Smooth muscle cell (in vitro differentiated cells): Measurements from ENCODE around the gene FNDC3A. TPM values are rescaled to one million over a fixed set of nuclear protein-coding genes. Genes with fewer than 3 reads are reported as not detected.

ENCODE experiments used
- DNase-seq: peaks from one replicate; lab custom pipeline; 2025; ENCODE audit not compliant: unreplicated experiment; lab: John Stamatoyannopoulos, UW
- H2AFZ ChIP-seq: fragments of 200-600 bp; sonication (generic); 2 replicates; pipeline ENCODE4 v1.6.0; 2016; ENCODE audit warnings: antibody characterized with exemption, low read depth, mild to moderate bottlenecking
- H3F3A ChIP-seq: fragments of 200-600 bp; sonication (generic); 2 replicates; pipeline ENCODE4 v1.6.0; 2017; ENCODE audit warnings: antibody characterized with exemption, low read depth
- H3K27ac ChIP-seq: fragments of 200-600 bp; sonication (generic); 2 replicates; pipeline ENCODE4 v1.5.1; 2016; ENCODE audit warnings: low read depth, mild to moderate bottlenecking
- H3K27me3 ChIP-seq: fragments of 200-600 bp; sonication (generic); 2 replicates; pipeline ENCODE4 v1.6.1; 2016; ENCODE audit warnings: low read depth, mild to moderate bottlenecking
- H3K36me3 ChIP-seq: fragments of 200-600 bp; sonication (generic); 2 replicates; pipeline ENCODE4 v1.5.1; 2016; ENCODE audit warnings: low read depth
- H3K4me1 ChIP-seq: fragments of 200-600 bp; sonication (generic); 2 replicates; pipeline ENCODE4 v1.5.1; 2016; ENCODE audit warnings: low read depth
- H3K4me2 ChIP-seq: fragments of 200-600 bp; sonication (generic); 2 replicates; pipeline ENCODE4 v1.6.0; 2016; ENCODE audit warnings: mild to moderate bottlenecking
- H3K4me3 ChIP-seq: fragments of 200-600 bp; sonication (generic); 2 replicates; pipeline ENCODE4 v1.5.1; 2016; ENCODE audit warnings: mild to moderate bottlenecking
- H3K79me2 ChIP-seq: fragments of 200-600 bp; sonication (generic); 2 replicates; pipeline ENCODE4 v1.6.0; 2016; ENCODE audit warnings: low read depth, mild to moderate bottlenecking
- H3K9ac ChIP-seq: fragments of 200-600 bp; sonication (generic); 2 replicates; pipeline ENCODE4 v1.6.0; 2016; ENCODE audit warnings: low read depth
- H3K9me3 ChIP-seq: fragments of 200-600 bp; sonication (generic); replicated peaks from 2 replicates; pipeline ENCODE4 v1.5.1; 2016; ENCODE audit warnings: low read depth
- H4K20me1 ChIP-seq: fragments of 200-600 bp; sonication (generic); 2 replicates; pipeline ENCODE4 v1.6.0; 2016; ENCODE audit warnings: low read depth
- CTCF ChIP-seq: fragments of 200-600 bp; sonication (generic); IDR thresholded peaks from 2 replicates; pipeline ENCODE4 v1.5.1; 2017; ENCODE audit warnings: borderline replicate concordance, mild to moderate bottlenecking, antibody characterized with exemption; ENCODE audit not compliant: insufficient read depth, poor library complexity, severe bottlenecking
- WGBS: methylation state at CpG from one replicate; pipeline ENCODE4 v1.1.7; 2016; ENCODE audit warnings: low lambda C conversion rate; 5-methylcytosine and 5-hydroxymethylcytosine counted together
- polyA plus RNA-seq: library from polyadenylated mRNA; unstranded; fragments of >200 nt; fragmentation: Nextera tagmentation; extraction: Ambion mirVana; gene quantifications from 2 replicates; pipeline ENCODE4 v1.2.1, GENCODE V29; 2016
- total RNA-seq: library from RNA; depleted of rRNA; stranded (reverse); fragments of >200 nt; gene quantifications from 2 replicates; pipeline ENCODE4 v1.2.3, GENCODE V29; 2014

The FNDC3A gene
- total and polyA plus RNA-seq, 2 experiments from 2014 or later: 22.0 to 104 TPM

GRCh38 chr13:48965736-48966135 is 10.0 kb upstream of the FNDC3A start:
- Histone ChIP-seq H3K9me3 (no peaks in the 10 kb centered on the region), H3K79me2 (no peaks in the 10 kb centered on the region), H3K27me3 (no peaks in the 10 kb centered on the region), H3K36me3 (no peaks in the 10 kb centered on the region), H3K27ac (no peak overlapping the region), H3K4me1 (no peaks in the 10 kb centered on the region), H3K4me3 (no peak overlapping the region), H2AFZ (no peak overlapping the region), H3K9ac (no peak overlapping the region), H4K20me1 (no peaks in the 10 kb centered on the region), H3K4me2 (no peak overlapping the region), H3F3A (no peaks in the 10 kb centered on the region)
- 59% methylated on average over 2 of the region's 2 CpGs for WGBS
- DNase-seq: no peak
- no peak for TF ChIP-seq CTCF

- DNase-seq: no peak
- Histone ChIP-seq H3K4me2 (no peak overlapping the region), H3K9ac (no peak overlapping the region), H3K4me3 (no peak overlapping the region), H3K27ac (no peak overlapping the region), H3K4me1 (peaks cover 3% of the 10 kb centered on the region), H2AFZ (no peak overlapping the region), H3K27me3 (no peaks in the 10 kb centered on the region), H3K36me3 (no peaks in the 10 kb centered on the region), H4K20me1 (no peaks in the 10 kb centered on the region), H3K9me3 (no peaks in the 10 kb centered on the region), H3F3A (no peaks in the 10 kb centered on the region), H3K79me2 (no peaks in the 10 kb centered on the region)
- TF ChIP-seq CTCF: no peak
- 77% methylated on average over 1 of the region's 1 CpG for WGBS
These were observed 6.0 kb upstream of the FNDC3A start for GRCh38 chr13:48969685-48970084.

- Histone ChIP-seq H4K20me1 (no peaks in the 10 kb centered on the region), H3K4me1 (peaks cover 29% of the 10 kb centered on the region), H3K4me3 (no peak overlapping the region), H3K27me3 (no peaks in the 10 kb centered on the region), H3K4me2 (no peak overlapping the region), H3F3A (peaks cover 9% of the 10 kb centered on the region), H3K27ac (no peak overlapping the region), H3K9ac (no peak overlapping the region), H2AFZ (no peak overlapping the region), H3K79me2 (peaks cover 28% of the 10 kb centered on the region), H3K36me3 (no peaks in the 10 kb centered on the region), H3K9me3 (no peaks in the 10 kb centered on the region)
- TF ChIP-seq CTCF: no peak
- no peak for DNase-seq
- 92% methylated on average over 1 of the region's 1 CpG for WGBS
These were observed 1.8 kb upstream of the FNDC3A start for GRCh38 chr13:48973845-48974431.
